Erythroblast (primary cell): ENCODE results near the gene TBK1.

Experiments used
- GATA1 ChIP-seq: IDR thresholded peaks from 2 replicates; pipeline ENCODE4 v1.6.1; 2011; ENCODE audit warnings: low read depth, mild to moderate bottlenecking, control low read depth, low read length, moderate library complexity
- POLR2A ChIP-seq: IDR thresholded peaks from 2 replicates; pipeline ENCODE4 v1.6.1; 2011; ENCODE audit warnings: mild to moderate bottlenecking, low read length

DNA sequence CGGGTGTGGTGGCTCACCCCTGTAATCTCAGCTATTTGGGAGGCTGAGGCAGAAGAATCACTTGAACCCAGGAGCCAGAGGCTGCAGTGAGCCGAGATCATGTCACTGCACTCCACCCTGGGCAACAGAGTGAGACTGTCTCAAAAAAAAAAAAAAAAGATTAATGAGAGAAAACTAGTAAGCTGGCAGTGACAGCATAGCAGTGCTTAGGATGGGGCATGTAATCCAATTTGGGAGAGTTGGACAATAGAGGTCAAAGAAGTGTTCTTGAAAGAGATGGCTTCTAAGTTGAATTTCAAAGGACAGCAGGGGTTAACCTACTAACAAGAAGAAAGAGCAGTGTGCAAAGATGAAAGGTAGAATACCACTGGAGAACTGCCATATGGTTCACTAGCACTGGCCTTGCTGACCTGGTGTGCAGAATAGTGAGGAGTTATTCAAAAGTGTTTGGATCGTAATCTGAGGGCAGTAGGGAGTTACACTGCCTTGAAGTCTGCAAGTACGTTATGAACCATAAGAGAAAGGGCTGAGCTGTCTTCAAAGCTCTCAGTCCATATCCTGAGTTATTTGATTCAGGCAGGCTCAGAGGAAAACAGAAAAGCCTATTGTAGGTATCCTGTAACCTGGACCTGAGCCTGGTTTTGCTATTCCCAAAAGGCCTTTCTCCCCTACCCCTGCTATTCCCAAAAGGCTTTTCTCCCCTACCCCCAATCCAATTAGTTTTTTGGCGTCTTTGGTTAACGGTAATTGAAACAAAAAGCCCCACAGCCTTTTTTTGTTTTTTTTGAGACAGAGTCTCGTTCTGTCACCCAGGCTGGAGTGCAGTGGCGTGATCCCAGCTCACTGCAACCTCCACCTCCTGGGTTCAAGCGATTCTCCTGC, 44.3 kb upstream of the TBK1 start:
- TF ChIP-seq POLR2A (no peak), GATA1 (no peak)
